ENCODE data around the gene PRLR. TPM values are rescaled to one million over a fixed set of nuclear protein-coding genes. Genes with fewer than 3 reads are reported as not detected.

PRLR gene
- total and polyA plus RNA-seq, 2 of the 8 experiments (the other 6 are each of a cell fraction or from before 2014, with no cell fraction given), result 0.53 to 2.5 TPM

GRCh38 chr5:35163710-35164033 is 66.6 kb downstream of the PRLR start:
- no peak overlapping the region for H2BK5ac ChIP-seq (ENCODE audit: low read depth, low read length)
- no peak for FAIRE-seq
- no peak for TF ChIP-seq TAF1 (IDR thresholded peaks at IDR 0.05; ENCODE audit: low read depth, low read length)
- TF ChIP-seq RFX5 (IDR thresholded peaks at IDR 0.05; ENCODE audit: borderline replicate concordance, low read depth, low read length), result no peak
- TF ChIP-seq YY1 (IDR thresholded peaks at IDR 0.05; ENCODE audit: low read depth, low read length), result no peak
- no peak for TF ChIP-seq EP300 (IDR thresholded peaks at IDR 0.05; ENCODE audit: borderline replicate concordance in 1 of 2, low read depth in 2 of 2, low read length in 2 of 2)
- no peak for TF ChIP-seq ASH2L (IDR thresholded peaks at IDR 0.05; ENCODE audit: low read length)
- no peak for TF ChIP-seq EGR1 (IDR thresholded peaks at IDR 0.05; ENCODE audit: borderline replicate concordance, low read depth, low read length)
- TF ChIP-seq RXRA (IDR thresholded peaks at IDR 0.05; ENCODE audit: insufficient read depth, low read depth, low read length), result no peak
- no peak for TF ChIP-seq TBP (IDR thresholded peaks at IDR 0.05; ENCODE audit: low read depth, low read length)
- no peak for TF ChIP-seq POLR2A (IDR thresholded peaks at IDR 0.05; ENCODE audit: control extremely low read depth in 1 of 2, low read depth in 2 of 2, low read length in 2 of 2)
- TF ChIP-seq RBBP5 (IDR thresholded peaks at IDR 0.05; ENCODE audit: borderline replicate concordance, low read depth, low read length), result no peak
- no peak for TF ChIP-seq KDM1A (IDR thresholded peaks at IDR 0.05; ENCODE audit: borderline replicate concordance, low read length)
- TF ChIP-seq SIX5 (IDR thresholded peaks at IDR 0.05; ENCODE audit: low read depth, low read length), result no peak
- TF ChIP-seq KDM5A (IDR thresholded peaks at IDR 0.05; ENCODE audit: low read length), result no peak
- no peak for TF ChIP-seq PHF8 (conservative IDR thresholded peaks at IDR 0.05; ENCODE audit: low read depth, low read length)
- no peak for TF ChIP-seq CBX5 (IDR thresholded peaks at IDR 0.05; ENCODE audit: low read depth, low read length)
- TF ChIP-seq EZH2 (IDR thresholded peaks at IDR 0.05; ENCODE audit: low read depth, low read length, severe bottlenecking), result no peak

More at GRCh38 chr5:35163710-35164033, 66.6 kb downstream of the PRLR start:
- no peaks in the 10 kb centered on the region for H3K4me1 ChIP-seq (replicated peaks in 1 of 4; ENCODE audit: control insufficient read depth in 3 of 4, insufficient read depth in 4 of 4, low read length in 3 of 4)
- H3K4me2 ChIP-seq (ENCODE audit: insufficient read depth in 1 of 2, low read depth in 2 of 2, low read length in 2 of 2), result no peak overlapping the region
- no peak overlapping the region for H2BK12ac ChIP-seq (ENCODE audit: low read depth, low read length)
- no peak overlapping the region for H4K5ac ChIP-seq (ENCODE audit: insufficient read length, low read depth, low read length)
- H3K23ac ChIP-seq (ENCODE audit: insufficient read length), result no peak overlapping the region
- no peak overlapping the region for H2AK5ac ChIP-seq (ENCODE audit: low read depth, low read length)
- H3K23me2 ChIP-seq (ENCODE audit: low read depth, low read length), result no peaks in the 10 kb centered on the region
- H3K27ac ChIP-seq (ENCODE audit: low read depth, low read length), result no peak overlapping the region
- no peak overlapping the region for H2BK120ac ChIP-seq (replicated peaks; ENCODE audit: low read depth, low read length)
- H3K9me3 ChIP-seq (ENCODE audit: insufficient read depth in 2 of 2, low read depth in 1 of 2, low read length in 1 of 2), result peaks cover 2 to 9% of the 10 kb centered on the region in 2 experiments; a peak in 1 of 4 replicates
- ChIA-PET POLR2A (ENCODE audit: partially characterized antibody) (no interaction called here), CTCF (ENCODE audit: partially characterized antibody) (interaction anchor here (1.0 to 1.3 kb wide), 2 partner anchors 19 to 38 kb away, joined by 3 read pairs; no protein-coding TSS in a partner anchor)
- no peak overlapping the region for H3K18ac ChIP-seq (ENCODE audit: extremely low read depth, low read length)
- H2BK15ac ChIP-seq (ENCODE audit: low read length), result no peak overlapping the region
- H4K91ac ChIP-seq (replicated peaks; ENCODE audit: insufficient read length, low read length), result no peak overlapping the region
- H2BK20ac ChIP-seq (ENCODE audit: low read length), result no peak overlapping the region
- no peak overlapping the region for H2AFZ ChIP-seq (ENCODE audit: low read length)
- no peaks in the 10 kb centered on the region for H3K79me2 ChIP-seq (ENCODE audit: control insufficient read depth in 1 of 2, insufficient read depth in 2 of 2, low read length in 2 of 2)
- H3K4ac ChIP-seq (replicated peaks; ENCODE audit: insufficient read length, low read depth, low read length), result no peak overlapping the region
- H4K8ac ChIP-seq (ENCODE audit: extremely low read depth, insufficient read depth, low read length), result no peak overlapping the region
- no peak overlapping the region for H3K14ac ChIP-seq (ENCODE audit: insufficient read length)
- DNase-seq (ENCODE audit: low read depth in 1 of 2, low spot score in 2 of 2), result no peak
- H3K27me3 ChIP-seq (replicated peaks in 1 of 4; ENCODE audit: control insufficient read depth in 3 of 4, extremely low read depth in 1 of 4, insufficient read depth in 3 of 4, low read length in 3 of 4), result no peaks in the 10 kb centered on the region
- no peaks in the 10 kb centered on the region for H3K36me3 ChIP-seq (ENCODE audit: control insufficient read depth in 2 of 4, insufficient read depth in 4 of 4, low read length in 3 of 4)
- no peak overlapping the region for H3K4me3 ChIP-seq (ENCODE audit: extremely low read depth in 1 of 4, insufficient read depth in 2 of 4, low read depth in 3 of 4, low read length in 4 of 4)
- no peak overlapping the region for H3K9ac ChIP-seq (replicated peaks in 1 of 4; ENCODE audit: extremely low read depth in 1 of 4, low read depth in 3 of 4, low read length in 3 of 4)
- no peaks in the 10 kb centered on the region for H4K20me1 ChIP-seq (replicated peaks in 1 of 2; ENCODE audit: control insufficient read depth in 1 of 2, insufficient read depth in 2 of 2, low read length in 2 of 2)
- H3K56ac ChIP-seq (replicated peaks; ENCODE audit: insufficient read length, low read depth, low read length), result no peak overlapping the region
- no peaks in the 10 kb centered on the region for H3K79me1 ChIP-seq (ENCODE audit: low read depth, low read length)
